K562 (cell line): Measurements from ENCODE around the gene COMMD8. TPM values are rescaled to one million over a fixed set of nuclear protein-coding genes. Genes with fewer than 3 reads are reported as not detected.
A peak's percentile ranks its signal among the peaks of the same experiment; 100 is the strongest.

ENCODE experiments used
- ATAC-seq: fragments of 200-7000 bp; cut with Tn5 transposase; 3 replicates; pipeline ENCODE4 v1.9.1; 2020; ENCODE audit warnings: moderate library complexity
- BruUV-seq: library from RNA; stranded (reverse); fragments of 400-500 nt; replicated peaks from 2 replicates; lab custom pipeline; 2021; lab: Mats Ljungman, UMichigan
- CTCF ChIA-PET: fragments of 300-600 bp; formaldehyde crosslinking; extraction: SDS; loops from one replicate; lab custom pipeline; 2021; ENCODE audit warnings: low intra/inter-chr PET ratio; lab: Yijun Ruan, JAX
- POLR2A ChIA-PET: fragments of 300-600, 350-650 bp; sonication (Branson Sonifier 250); formaldehyde crosslinking; extraction: SDS; loops from one replicate; lab custom pipeline; 2021; ENCODE audit warnings: antibody characterized with exemption, inconsistent platforms; lab: Yijun Ruan, JAX
- DNase-seq, 4 experiments: peaks; one replicate each; pipeline versions ENCODE4 v3.0.0 to v3.0.0-alpha.2; 2011 to 2018; ENCODE audit warnings: low spot score in 3 of 4, mixed read lengths in 3 of 4; ENCODE audit errors: extremely low read depth in 1 of 4
- FAIRE-seq: peaks from 2 replicates; lab custom pipeline; 2011; peaks lifted over from hg19 to GRCh38; lab: Jason Lieb, UNC
- H2AFZ ChIP-seq: 2 replicates; pipeline ENCODE4 v1.6.0; 2011; ENCODE audit warnings: low read depth, low read length, control low read depth, inconsistent platforms
- H3K27ac ChIP-seq: fragments of 200-600 bp; 3 replicates; pipeline ENCODE4 v1.8.0; 2011; ENCODE audit warnings: low read depth, mild to moderate bottlenecking, control low read depth, inconsistent platforms, low read length, moderate library complexity, mixed read lengths; ENCODE audit errors: extremely low read depth
- H3K27me3 ChIP-seq, 2 experiments: fragments of 300-600 bp in 1 of 2; 2 replicates in 1 of 2; 3 replicates in 1 of 2; pipeline versions ENCODE4 v1.6.0 to v1.8.0; 2011; ENCODE audit warnings: inconsistent platforms in 2 of 2, low read length in 2 of 2, mild to moderate bottlenecking in 1 of 2, mixed read lengths in 1 of 2, moderate library complexity in 1 of 2; ENCODE audit not compliant: control insufficient read depth in 2 of 2, insufficient read depth in 2 of 2
- H3K36me3 ChIP-seq: fragments of 300-600 bp; 3 replicates; pipeline ENCODE4 v1.8.0; 2011; ENCODE audit warnings: mild to moderate bottlenecking, low read length, inconsistent platforms; ENCODE audit not compliant: control insufficient read depth, insufficient read depth
- H3K4me1 ChIP-seq, 2 experiments: fragments of 200-600 bp in 1 of 2; replicated peaks in 1 of 2; 2 replicates in 1 of 2; 3 replicates in 1 of 2; pipeline versions ENCODE4 v1.5.1 to v1.8.0; 2011; ENCODE audit warnings: inconsistent platforms in 2 of 2, low read length in 2 of 2, mild to moderate bottlenecking in 1 of 2, mixed read lengths in 1 of 2, moderate library complexity in 1 of 2; ENCODE audit not compliant: control insufficient read depth in 2 of 2, insufficient read depth in 2 of 2
- H3K4me2 ChIP-seq: 2 replicates; pipeline ENCODE4 v1.6.1; 2011; ENCODE audit warnings: low read length, control low read depth, inconsistent platforms, mixed read lengths; ENCODE audit not compliant: insufficient read depth
- H3K4me3 ChIP-seq: fragments of 200-600 bp; sonication (generic), shearing (Covaris generic); 2 replicates; pipeline ENCODE4 v1.5.1; 2016; ENCODE audit warnings: control low read depth, inconsistent platforms
- H3K79me2 ChIP-seq: fragments of 200-600 bp; 3 replicates; pipeline ENCODE4 v1.8.0; 2011; ENCODE audit warnings: low read length, inconsistent platforms; ENCODE audit not compliant: control insufficient read depth, insufficient read depth
- H3K9ac ChIP-seq, 2 experiments: 2 replicates each; pipeline versions ENCODE4 v1.6.0 to v1.6.1; 2011; ENCODE audit warnings: low read depth in 2 of 2, low read length in 2 of 2, control low read depth in 1 of 2, inconsistent platforms in 1 of 2, mild to moderate bottlenecking in 1 of 2, mixed read lengths in 1 of 2; ENCODE audit not compliant: insufficient read depth in 1 of 2
- H3K9me1 ChIP-seq: one replicate; pipeline ENCODE4 v1.6.0; 2011; ENCODE audit warnings: inconsistent platforms, mild to moderate bottlenecking, low read length, moderate library complexity; ENCODE audit not compliant: control insufficient read depth, insufficient read depth
- H3K9me3 ChIP-seq: replicated peaks from 2 replicates; pipeline ENCODE4 v1.5.1; 2011; ENCODE audit warnings: low read depth, low read length, inconsistent platforms; ENCODE audit not compliant: control insufficient read depth, insufficient read depth
- H4K20me1 ChIP-seq: replicated peaks from 2 replicates; pipeline ENCODE4 v1.6.1; 2011; ENCODE audit warnings: low read length, inconsistent platforms, mixed read lengths; ENCODE audit not compliant: control insufficient read depth, insufficient read depth
- RAD21 ChIP-seq, 2 experiments: fragments of 250-450 bp in 1 of 2; fragments of 450-650 bp in 1 of 2; sonication (Bioruptor Pico) in 1 of 2; formaldehyde crosslinking in 1 of 2; IDR thresholded peaks in 1 of 2; conservative IDR thresholded peaks in 1 of 2; 2 replicates each; pipeline versions ENCODE4 v1.4.0 to v1.8.0; 2020 to 2022; ENCODE audit warnings: mild to moderate bottlenecking in 2 of 2, moderate library complexity in 1 of 2
- SMARCB1 ChIP-seq: IDR thresholded peaks from 2 replicates; pipeline ENCODE4 v1.6.1; 2011; ENCODE audit warnings: improper control_type of control experiment, low read depth; ENCODE audit not compliant: insufficient read length
- WGBS: fragments of 100-300 bp; shearing (Covaris generic); methylation state at CpG from one replicate; pipeline ENCODE4 v1.1.6; 2016; ENCODE audit warnings: low coverage, mixed read lengths; ENCODE audit not compliant: insufficient coverage; ENCODE audit errors: missing lambda C conversion rate; 5-methylcytosine and 5-hydroxymethylcytosine counted together
- in situ Hi-C: fragments of 300-500 bp; cut with MboI; formaldehyde crosslinking; loops from 4 replicates; pipeline ENCODE4 v1.15.0; 2018; ENCODE audit warnings: inconsistent platforms, mixed read lengths
- intact Hi-C: fragments of 100-400 bp; cut with micrococcal nuclease; formaldehyde crosslinking; loops from 2 replicates; pipeline ENCODE4 v1.14.2; 2022
- polyA plus RNA-seq, 8 experiments: library from polyadenylated mRNA; depleted of rRNA in 4 of 8; stranded (reverse) in 5 of 8; unstranded in 3 of 8; fragments of >200 nt; fragmentation: Nextera tagmentation in 2 of 8; fragmentation: Illumina TruSeq in 1 of 8; extraction: Ambion mirVana in 2 of 8; extraction: Trizol in 1 of 8; gene quantifications; 2 replicates each; pipeline versions ENCODE4 v1.2.1 to v1.2.3, GENCODE V29; 2011 to 2014; ENCODE audit warnings: inconsistent platforms in 1 of 8, missing spikeins in 1 of 8
- total RNA-seq, 7 experiments: library from RNA; depleted of rRNA in 6 of 7; stranded (reverse); fragments of >200 nt in 6 of 7; fragmentation: Illumina TruSeq in 2 of 7; extraction: Trizol in 2 of 7; gene quantifications; 2 replicates each; pipeline versions ENCODE4 v1.2.1 to v1.2.3, GENCODE V29; 2011 to 2021; ENCODE audit warnings: low replicate concordance in 1 of 7
- TF ChIP-seq, protein P1 (sequence below), 3 experiments: IDR thresholded peaks in 2 of 3; conservative IDR thresholded peaks in 1 of 3; 2 replicates each; pipeline ENCODE4 v1.5.1; 2011 to 2012; ENCODE audit warnings: low read length in 3 of 3, mild to moderate bottlenecking in 3 of 3, control low read depth in 2 of 3, improper control_type of control experiment in 1 of 3, inconsistent platforms in 1 of 3, low read depth in 1 of 3, mixed read lengths in 1 of 3, moderate library complexity in 1 of 3; ENCODE audit not compliant: insufficient read depth in 2 of 3

The COMMD8 gene
- total and polyA plus RNA-seq, 9 of the 15 experiments (the other 6 are each of a cell fraction or from before 2014, with no cell fraction given), result 7.6 to 41.0 (median 13.1) TPM

DNA sequence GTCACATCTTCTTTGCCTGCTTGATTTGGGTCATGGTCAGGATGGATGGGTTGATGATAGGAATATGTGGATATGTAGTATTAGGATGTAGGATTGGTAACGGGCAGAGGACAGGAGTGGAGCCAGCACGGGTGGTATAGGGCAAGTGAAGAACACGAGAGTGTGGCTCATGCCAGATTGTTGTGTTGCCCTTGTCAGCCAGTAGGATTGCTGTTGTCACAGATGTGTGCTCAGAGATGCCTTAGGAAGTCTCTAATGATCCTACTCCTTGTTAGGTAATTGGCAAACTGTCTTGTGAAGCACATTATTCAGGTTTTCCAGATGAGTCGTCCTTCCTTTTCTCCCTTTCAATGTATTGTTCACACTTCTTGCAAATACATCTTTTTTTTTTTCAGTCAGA, 27.0 kb upstream of the COMMD8 start:
- ATAC-seq (peak; percentile 95), DNase-seq (peak in 2 of 4 experiments; percentile 12 to 17), FAIRE-seq (peak; percentile 66)
- Histone ChIP-seq H3K27me3 (no peaks in the 10 kb centered on the region), H3K4me2 (no peak overlapping the region), H3K9ac (no peak overlapping the region), H4K20me1 (no peaks in the 10 kb centered on the region), H3K9me1 (no peaks in the 10 kb centered on the region), H3K36me3 (no peaks in the 10 kb centered on the region), H3K79me2 (no peaks in the 10 kb centered on the region), H2AFZ (no peak overlapping the region), H3K9me3 (no peaks in the 10 kb centered on the region), H3K27ac (no peak overlapping the region), H3K4me1 (no peaks in the 10 kb centered on the region), H3K4me3 (no peak overlapping the region)
- 0% methylated on average over 4 of the region's 4 CpGs for WGBS
- ChIA-PET POLR2A (no interaction called here), CTCF (no interaction called here)
- in situ Hi-C loops, result no loop called here
- TF ChIP-seq, protein P1, sequence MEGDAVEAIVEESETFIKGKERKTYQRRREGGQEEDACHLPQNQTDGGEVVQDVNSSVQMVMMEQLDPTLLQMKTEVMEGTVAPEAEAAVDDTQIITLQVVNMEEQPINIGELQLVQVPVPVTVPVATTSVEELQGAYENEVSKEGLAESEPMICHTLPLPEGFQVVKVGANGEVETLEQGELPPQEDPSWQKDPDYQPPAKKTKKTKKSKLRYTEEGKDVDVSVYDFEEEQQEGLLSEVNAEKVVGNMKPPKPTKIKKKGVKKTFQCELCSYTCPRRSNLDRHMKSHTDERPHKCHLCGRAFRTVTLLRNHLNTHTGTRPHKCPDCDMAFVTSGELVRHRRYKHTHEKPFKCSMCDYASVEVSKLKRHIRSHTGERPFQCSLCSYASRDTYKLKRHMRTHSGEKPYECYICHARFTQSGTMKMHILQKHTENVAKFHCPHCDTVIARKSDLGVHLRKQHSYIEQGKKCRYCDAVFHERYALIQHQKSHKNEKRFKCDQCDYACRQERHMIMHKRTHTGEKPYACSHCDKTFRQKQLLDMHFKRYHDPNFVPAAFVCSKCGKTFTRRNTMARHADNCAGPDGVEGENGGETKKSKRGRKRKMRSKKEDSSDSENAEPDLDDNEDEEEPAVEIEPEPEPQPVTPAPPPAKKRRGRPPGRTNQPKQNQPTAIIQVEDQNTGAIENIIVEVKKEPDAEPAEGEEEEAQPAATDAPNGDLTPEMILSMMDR (IDR thresholded peaks at IDR 0.05 in 2 of 3, conservative IDR thresholded peaks at IDR 0.05 in 1 of 3; ENCODE audit: insufficient read depth in 2 of 3, low read depth in 1 of 3, low read length in 3 of 3), result peak; percentile 38 to 49 (median 40); a peak in 5 of 6 replicates
- TF ChIP-seq RAD21 (CRISPR knock-in tag; conservative IDR thresholded peaks at IDR 0.05 in 1 of 2, IDR thresholded peaks at IDR 0.05 in 1 of 2) (peak in 1 of 2 experiments; percentile 25; a peak in 1 of 4 replicates), SMARCB1 (no peak)
- intact Hi-C loops, result no loop called here
- no TSS peak for BruUV-seq
